Heart left ventricle (tissue), 13 donors: Measurements from ENCODE around the gene SEPTIN10.

Experiments
- CTCF ChIP-seq, 12 donors: fragments of 200-600 bp; sonication (generic) in 4 of 12; IDR thresholded peaks; one replicate each; pipeline versions ENCODE4 v1.5.0 to v1.8.0; 2018 to 2022; ENCODE audit warnings: antibody characterized with exemption in 12 of 12, mild to moderate bottlenecking in 5 of 12
- POLR2A ChIP-seq, 2 donors: fragments of 450-650 bp; IDR thresholded peaks; one replicate each; pipeline ENCODE4 v1.6.1; 2017; ENCODE audit warnings: antibody characterized with exemption in 2 of 2, mild to moderate bottlenecking in 2 of 2, moderate library complexity in 2 of 2
- donor health status: ischemic (EF 13 %, LVEDD 7.1; RV severe dilation, severe dysfunction).
- donor health status: DM: no; HTN: yes; CAD: no.
- donor health status: DM: no; HTN: no; CAD: no.
- donor health status: ischemic (EF 25% LVEDD 6.9; RV normal size, moderate dysfunction).
- donor health status: ischemic (EF 25% LVEDD 5.7; RV mildly dilated, moderate dysfunction).
- donor health status: ischemic (EF 35%, LVEDD 5.7; RV mildly dilated, moderate dysfunction).
- donor health status: nonischemic (EF 11% LVEDD 7.7; RV severe dilation, severe dysfunction).
- donor health status: DM: yes; HTN: yes; CAD: no.
- donor health status: PGD.
- donor health status: ischemic (EF 29% LVEDD 5.4; RV normal size, mild dysfunction).
- donor health status: nonischemic (EF 23%, LVEDD 6.1; RV moderate dilation, normal function).

GRCh38 chr2:109503191-109503590 is 110.6 kb downstream of the SEPTIN10 start:
- TF ChIP-seq CTCF (IDR thresholded peaks at IDR 0.05) (no peak), POLR2A (IDR thresholded peaks at IDR 0.05) (no peak)
